Right cardiac atrium (tissue), 5 donors: Measurements from ENCODE around the gene AK1. TPM values are rescaled to one million over a fixed set of nuclear protein-coding genes. Genes with fewer than 3 reads are reported as not detected.
"Not testable (repeated sequence)": the region's sequence is repeated elsewhere in the genome, so short reads cannot be mapped to it uniquely, and the experiment has no call there.

Experiments
- ATAC-seq, 2 donors: fragments of 200-7000 bp; cut with Tn5 transposase; one replicate each; pipeline versions ENCODE4 v1.8.0 to v1.9.1; 2020; ENCODE audit warnings: moderate library complexity in 2 of 2, mild to moderate bottlenecking in 1 of 2
- DNase-seq, 3 donors: peaks; one replicate each; pipeline ENCODE4 v3.0.0-alpha.2; 2020
- H3K27ac ChIP-seq: one replicate; pipeline ENCODE4 v1.5.1; 2013; ENCODE audit warnings: mild to moderate bottlenecking, low read length, control low read depth, moderate library complexity
- H3K27me3 ChIP-seq: one replicate; pipeline ENCODE4 v1.6.1; 2013; ENCODE audit not compliant: control insufficient read depth, insufficient read depth
- H3K4me1 ChIP-seq: one replicate; pipeline ENCODE4 v1.6.1; 2013; ENCODE audit warnings: low read length; ENCODE audit not compliant: control insufficient read depth, insufficient read depth
- H3K4me3 ChIP-seq: one replicate; pipeline ENCODE4 v1.5.1; 2013; ENCODE audit warnings: low read length, control low read depth
- H3K9me3 ChIP-seq: one replicate; pipeline ENCODE4 v1.6.1; 2013; ENCODE audit warnings: low read length; ENCODE audit not compliant: control insufficient read depth
- WGBS: extraction: QIAGEN DNeasy Blood & Tissue Kit; methylation state at CpG from one replicate; pipeline ENCODE4 v1.1.7; 2013; 5-methylcytosine and 5-hydroxymethylcytosine counted together
- intact Hi-C, 4 donors: fragments of 100-400 bp; cut with DNase I; formaldehyde crosslinking; loops; one replicate each; pipeline versions ENCODE4 v1.11.0 to v1.14.0; 2022 to 2023
- polyA plus RNA-seq: library from polyadenylated mRNA; stranded (reverse); fragments of 200-250 nt; gene quantifications from one replicate; pipeline ENCODE4 v1.2.3, GENCODE V29; 2013
- total RNA-seq, 4 donors: library from RNA; stranded (reverse); fragmentation: NEBNext Ultra II Directional; extraction: Animal tissue kit (Norgen Biotek cat#: 25700); gene quantifications; one replicate each; pipeline ENCODE4 v1.2.1, GENCODE V29; 2021
- donor health status: healthy with polysubstance abuse.
- donor health status: DM: no; HTN: yes; CAD: no.
- donor health status: DM: no; HTN: no; CAD: no.
- donor health status: DM: no; HTN: yes; CAD: no; lungs with severe emphysema.
- donor health status: DM: yes; HTN: yes; CAD: no.

AK1 gene
- total and polyA plus RNA-seq, 5 donors, result 630 to 811 (median 666) TPM

DNA sequence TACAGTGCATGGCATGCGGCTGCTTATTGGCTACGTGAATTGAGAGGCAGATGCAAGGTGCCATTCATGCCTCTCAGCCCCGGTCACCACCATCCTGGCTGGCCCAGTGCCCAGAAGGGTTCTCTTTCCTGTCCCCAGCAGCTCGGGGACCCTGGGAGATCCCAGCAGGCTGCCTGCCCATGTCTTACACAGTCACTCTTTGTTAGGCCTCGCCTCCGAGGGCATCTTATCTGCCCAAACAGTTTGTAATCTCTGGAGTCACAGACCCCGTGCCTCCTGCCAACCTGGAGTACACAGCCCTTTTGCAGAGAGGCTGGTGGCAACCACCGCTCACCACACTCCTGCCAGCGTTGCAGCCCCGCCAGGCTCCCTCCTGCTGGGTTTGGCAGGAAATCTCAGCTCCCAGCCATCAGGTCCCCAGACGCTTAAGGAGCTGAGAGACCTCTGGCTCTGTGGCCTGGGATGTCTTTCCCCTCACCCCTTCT lies 7.0 kb upstream of the AK1 start:
- ATAC-seq (peak; percentile 32 to 60), DNase-seq (peak; percentile 65 to 85 (median 79))
- Histone ChIP-seq H3K9me3 (no peaks in the 10 kb centered on the region), H3K4me1 (peaks cover 8% of the 10 kb centered on the region), H3K4me3 (no peak overlapping the region), H3K27me3 (no peaks in the 10 kb centered on the region), H3K27ac (peak overlapping the region; percentile 2)
- intact Hi-C loops, result loop anchor here in 1 of 4 donors (5.0 kb wide), 1 partner anchor 33 kb away; the partner anchor contains the start of gene ST6GALNAC4
- 24% methylated on average over 11 of the region's 11 CpGs for WGBS

DNA sequence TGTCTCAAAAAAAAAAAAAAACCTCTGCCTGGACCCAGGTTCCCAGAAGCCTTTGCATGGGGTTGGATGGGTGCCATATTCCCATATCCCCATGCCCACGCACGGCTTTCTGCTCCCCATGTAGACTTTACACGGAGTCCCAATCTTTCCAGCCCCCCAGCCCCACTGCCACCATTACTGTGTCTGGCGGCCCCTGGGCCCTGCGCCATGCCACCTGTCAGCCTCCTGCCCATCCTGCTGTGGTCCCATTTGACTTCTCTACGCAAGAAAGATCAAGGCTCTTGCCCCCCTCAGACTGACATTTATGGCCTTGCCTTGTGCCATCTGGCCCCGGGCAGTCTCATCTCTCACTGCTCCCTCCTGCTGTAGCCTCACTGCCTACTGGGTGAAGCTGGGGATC lies 6.5 kb upstream of the AK1 start:
- peaks cover 8% of the 10 kb centered on the region for H3K4me1 ChIP-seq
- H3K4me3 ChIP-seq, result no peak overlapping the region
- WGBS, result 78% methylated on average over 7 of the region's 7 CpGs
- DNase-seq (peak in 2 of 3 donors; percentile 46 to 49), ATAC-seq (peak; percentile 3 to 20)
- no peak overlapping the region for H3K27ac ChIP-seq
- intact Hi-C loops, result loop anchor here in 1 of 4 donors (5.0 kb wide), 1 partner anchor 33 kb away; the partner anchor contains the start of gene ST6GALNAC4
- no peaks in the 10 kb centered on the region for H3K27me3 ChIP-seq
- H3K9me3 ChIP-seq, result no peaks in the 10 kb centered on the region

DNA sequence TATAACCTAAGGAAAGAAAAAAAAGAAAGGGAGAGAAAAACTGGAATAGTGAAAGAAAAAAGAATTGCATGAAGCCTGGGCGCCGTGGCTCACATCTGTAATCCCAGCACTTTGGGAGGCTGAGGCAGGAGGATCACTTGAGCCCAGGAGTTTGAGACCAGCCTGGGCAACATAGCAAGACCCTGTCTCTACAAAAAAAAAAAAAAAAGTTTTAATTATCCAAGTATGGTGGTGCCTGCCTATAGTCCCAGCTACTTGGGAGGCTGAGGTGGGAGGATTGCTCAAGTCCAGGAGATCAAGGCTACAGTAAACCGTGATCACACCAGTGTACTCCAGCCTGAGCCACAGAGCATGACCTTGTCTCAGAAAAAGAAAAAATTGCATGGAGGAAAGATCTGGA lies 4.2 kb upstream of the AK1 start:
- peak in 1 of 3 donors; percentile 2 for DNase-seq
- not testable (repeated sequence) for H3K9me3 ChIP-seq, H3K4me3 ChIP-seq, H3K27me3 ChIP-seq, ATAC-seq, H3K4me1 ChIP-seq, H3K27ac ChIP-seq
- intact Hi-C loops, result loop anchor here in 1 of 4 donors (5.0 kb wide), 1 partner anchor 36 kb away; the partner anchor contains the start of gene ST6GALNAC4
- WGBS, result 93% methylated on average over 3 of the region's 3 CpGs

- ATAC-seq (no peak), DNase-seq (no peak)
- intact Hi-C loops, result loop anchor here in 1 of 4 donors (5.0 kb wide), 1 partner anchor 37 kb away; the partner anchor contains the start of gene ST6GALNAC4
- peaks cover 15% of the 10 kb centered on the region for H3K4me1 ChIP-seq
- no peaks in the 10 kb centered on the region for H3K27me3 ChIP-seq
- H3K9me3 ChIP-seq, result no peaks in the 10 kb centered on the region
- H3K4me3 ChIP-seq, result no peak overlapping the region
- no peak overlapping the region for H3K27ac ChIP-seq
- 75% methylated on average over 8 of the region's 8 CpGs for WGBS
Observed at GRCh38 chr9:127880143-127880542, 2.7 kb upstream of the AK1 start.

DNA sequence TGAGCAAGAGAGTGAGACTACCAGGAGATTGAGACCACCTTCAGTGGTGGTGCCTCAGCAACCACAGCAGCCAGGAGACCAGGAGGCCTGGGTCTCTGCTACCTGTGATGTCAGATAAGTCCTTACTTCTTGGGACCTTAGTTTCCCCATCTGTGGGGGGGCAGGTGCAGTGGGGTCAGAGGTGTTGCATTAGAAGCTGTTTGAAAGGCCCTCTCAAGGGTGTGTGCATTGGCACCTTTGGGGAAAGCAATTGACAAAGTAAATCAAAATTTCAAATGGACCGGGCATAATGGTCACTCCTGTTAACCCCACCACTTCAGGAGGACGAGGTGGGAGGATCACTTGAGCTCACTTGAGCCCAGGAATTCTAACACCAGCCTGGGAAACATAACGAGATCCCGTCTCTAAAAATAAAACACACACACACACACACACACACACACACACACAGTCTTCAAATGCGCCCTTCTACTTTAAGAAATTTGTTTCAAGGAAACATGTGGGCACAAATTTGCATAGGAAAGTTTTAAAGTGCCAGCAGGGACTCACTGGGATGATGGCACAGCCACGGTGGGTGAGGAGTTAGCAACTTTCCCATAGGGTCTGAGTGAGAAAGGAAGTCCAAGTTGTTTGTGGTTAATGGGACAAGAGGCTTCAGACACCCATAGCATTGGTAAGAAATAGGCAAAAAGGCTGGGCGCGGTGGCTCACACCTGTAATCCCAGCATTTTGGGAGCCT lies 1.3 kb upstream of the AK1 start:
- Histone ChIP-seq H3K27me3 (no peaks in the 10 kb centered on the region), H3K4me3 (no peak overlapping the region), H3K27ac (no peak overlapping the region), H3K4me1 (peaks cover 12% of the 10 kb centered on the region), H3K9me3 (no peaks in the 10 kb centered on the region)
- DNase-seq (peak in 2 of 3 donors; percentile 25 to 26), ATAC-seq (no peak)
- intact Hi-C loops, result loop anchor here in 3 of 4 donors (10.0 kb wide), 2 partner anchors 74 to 144 kb away; partner anchors contain the start of genes FPGS (in 2 of the 3) and TOR2A (in 2 of the 3)
- 63% methylated on average over 8 of the region's 8 CpGs for WGBS

DNA sequence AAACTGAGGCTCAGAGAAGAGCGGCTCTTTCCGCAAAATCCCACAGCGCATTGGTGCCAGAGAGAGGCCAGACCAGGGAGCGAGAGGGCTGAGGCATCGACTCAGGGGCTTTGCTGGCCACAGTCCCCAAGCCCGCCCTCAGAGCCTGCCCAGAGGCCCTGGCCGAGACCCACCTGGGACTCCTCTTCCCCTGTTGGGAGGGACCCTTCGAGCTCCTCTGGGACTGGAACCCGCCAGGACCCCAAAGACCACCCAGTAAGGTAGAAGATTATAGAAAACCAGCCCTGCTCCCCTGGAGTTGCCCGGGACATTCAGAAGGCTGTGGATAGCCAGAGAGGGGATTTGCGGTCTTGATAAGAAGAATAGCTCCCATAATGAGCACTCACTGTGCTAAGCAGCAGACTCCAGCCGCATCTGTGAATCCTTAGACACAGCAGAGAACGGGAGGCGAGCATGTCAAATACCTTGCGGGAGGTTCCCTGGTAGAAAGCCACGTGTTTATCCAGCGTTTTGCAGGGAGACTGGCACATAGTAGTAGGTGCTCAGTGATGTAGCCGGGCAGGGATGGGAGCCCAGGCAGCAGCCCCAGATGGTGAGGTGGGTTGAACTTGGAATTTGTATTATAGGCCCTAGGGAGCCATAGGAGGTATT lies 651 bp upstream of the AK1 start:
- H3K4me1 ChIP-seq, result peaks cover 12% of the 10 kb centered on the region
- ATAC-seq, result peak in 1 of 2 donors; percentile 0

DNA sequence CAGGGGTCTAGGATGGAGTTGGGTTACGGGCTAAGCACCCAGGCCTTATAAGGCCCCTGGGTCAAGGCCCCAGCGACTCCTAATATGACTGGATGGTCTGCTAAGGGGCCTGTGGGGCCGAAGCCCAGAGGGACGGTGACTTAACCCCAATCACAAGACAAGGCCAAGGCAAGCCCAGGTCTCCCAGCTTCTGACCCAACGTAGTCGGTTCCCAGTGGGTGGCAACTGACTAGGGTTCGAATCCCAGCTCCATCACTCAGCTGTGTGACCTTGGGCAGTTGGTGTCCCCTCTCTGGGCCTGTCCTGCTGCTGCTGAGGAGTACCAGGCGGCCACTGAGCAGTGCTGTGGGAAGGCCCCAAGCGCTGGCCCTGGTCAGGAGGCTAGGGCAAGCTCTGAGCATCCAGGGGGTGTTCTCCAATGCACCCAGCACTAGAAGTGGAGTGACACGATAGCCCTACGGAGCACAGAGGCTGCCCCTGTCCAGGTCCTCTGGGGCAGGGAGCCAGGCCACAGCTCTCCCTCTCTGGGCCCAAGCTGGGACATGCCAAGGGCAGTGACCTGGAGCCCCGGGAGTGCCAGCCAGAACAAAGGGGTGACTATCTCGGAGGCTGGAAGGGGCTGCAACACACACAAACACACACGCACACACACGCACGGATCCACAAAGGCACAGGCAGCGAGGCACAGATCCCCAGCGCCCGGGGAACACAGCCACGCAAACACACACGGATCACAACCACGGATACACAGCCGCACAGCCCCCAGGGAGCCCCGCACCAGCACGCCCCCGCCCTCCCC lies 512 bp downstream of the AK1 start:
- ATAC-seq (peak; percentile 10 to 17), DNase-seq (peak; percentile 56 to 80 (median 80))
- Histone ChIP-seq H3K27ac (peak overlapping the region; percentile 86), H3K4me1 (peaks cover 12% of the 10 kb centered on the region), H3K9me3 (no peaks in the 10 kb centered on the region), H3K27me3 (no peaks in the 10 kb centered on the region), H3K4me3 (peak overlapping the region; percentile 80)
- intact Hi-C loops, result loop anchor here in 3 of 4 donors (2.0 to 10.0 kb wide), 3 partner anchors 40 to 142 kb away; partner anchors contain the start of genes FPGS (in 2 of the 3), TOR2A (in 2 of the 3) and ST6GALNAC4 (in 1 of the 3)
- WGBS, result 20% methylated on average over 26 of the region's 26 CpGs

More for the DNA sequence above, 651 bp upstream of the AK1 start:
- intact Hi-C loops, result loop anchor here in 3 of 4 donors (10.0 kb wide), 2 partner anchors 73 to 143 kb away; partner anchors contain the start of genes FPGS (in 2 of the 3) and TOR2A (in 2 of the 3)
- peak overlapping the region; percentile 80 for H3K4me3 ChIP-seq
- H3K27me3 ChIP-seq, result no peaks in the 10 kb centered on the region
- H3K27ac ChIP-seq, result peak overlapping the region; percentile 55
- peak in 2 of 3 donors; percentile 57 to 69 for DNase-seq
- no peaks in the 10 kb centered on the region for H3K9me3 ChIP-seq
- WGBS, result 28% methylated on average over 18 of the region's 18 CpGs

DNA sequence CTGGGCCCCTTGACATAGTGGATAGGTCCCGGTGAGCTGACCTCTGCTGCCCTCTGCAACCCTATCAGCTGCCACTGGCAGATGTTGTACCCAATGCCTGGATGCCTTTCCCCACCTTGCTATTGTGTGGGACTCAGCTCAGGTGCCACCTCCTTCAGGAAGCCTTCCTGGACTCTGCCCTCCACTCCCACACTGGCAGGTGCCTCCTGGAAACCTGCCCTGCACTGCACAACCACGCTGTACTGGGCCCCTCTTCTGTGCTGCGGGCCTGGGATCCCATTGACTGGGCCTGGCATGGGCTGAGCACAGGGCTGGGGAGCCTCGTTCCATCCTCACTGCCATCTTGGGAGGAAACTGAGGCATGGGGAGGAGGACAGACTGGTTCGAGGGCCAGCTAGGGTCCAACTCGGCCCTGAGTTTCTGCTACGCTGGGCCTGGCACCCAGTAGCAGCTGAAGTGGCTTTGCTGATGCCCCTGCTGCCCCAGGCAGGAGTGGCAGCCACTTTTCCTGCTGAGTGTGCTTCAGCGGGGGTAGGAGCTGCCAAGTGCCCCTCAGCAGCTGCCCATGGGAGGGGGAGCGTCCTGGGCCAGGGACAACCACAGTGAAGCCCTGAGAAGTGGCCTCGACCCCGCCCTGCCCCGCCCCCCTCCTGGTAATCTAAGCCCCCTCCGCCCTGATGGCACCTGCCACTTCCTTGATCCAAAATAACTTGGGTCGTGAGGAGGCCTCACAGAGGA lies 1.3 kb downstream of the AK1 start:
- Histone ChIP-seq H3K4me3 (peak overlapping the region; percentile 80), H3K4me1 (peaks cover 12% of the 10 kb centered on the region), H3K27ac (peak overlapping the region; percentile 86), H3K9me3 (no peaks in the 10 kb centered on the region), H3K27me3 (no peaks in the 10 kb centered on the region)
- DNase-seq (peak in 2 of 3 donors; percentile 53 to 69), ATAC-seq (no peak)
- intact Hi-C loops, result loop anchor here in 3 of 4 donors (2.0 to 10.0 kb wide), 3 partner anchors 41 to 141 kb away; partner anchors contain the start of genes FPGS (in 2 of the 3), TOR2A (in 2 of the 3) and ST6GALNAC4 (in 1 of the 3)
- WGBS, result 54% methylated on average over 14 of the region's 14 CpGs

DNA sequence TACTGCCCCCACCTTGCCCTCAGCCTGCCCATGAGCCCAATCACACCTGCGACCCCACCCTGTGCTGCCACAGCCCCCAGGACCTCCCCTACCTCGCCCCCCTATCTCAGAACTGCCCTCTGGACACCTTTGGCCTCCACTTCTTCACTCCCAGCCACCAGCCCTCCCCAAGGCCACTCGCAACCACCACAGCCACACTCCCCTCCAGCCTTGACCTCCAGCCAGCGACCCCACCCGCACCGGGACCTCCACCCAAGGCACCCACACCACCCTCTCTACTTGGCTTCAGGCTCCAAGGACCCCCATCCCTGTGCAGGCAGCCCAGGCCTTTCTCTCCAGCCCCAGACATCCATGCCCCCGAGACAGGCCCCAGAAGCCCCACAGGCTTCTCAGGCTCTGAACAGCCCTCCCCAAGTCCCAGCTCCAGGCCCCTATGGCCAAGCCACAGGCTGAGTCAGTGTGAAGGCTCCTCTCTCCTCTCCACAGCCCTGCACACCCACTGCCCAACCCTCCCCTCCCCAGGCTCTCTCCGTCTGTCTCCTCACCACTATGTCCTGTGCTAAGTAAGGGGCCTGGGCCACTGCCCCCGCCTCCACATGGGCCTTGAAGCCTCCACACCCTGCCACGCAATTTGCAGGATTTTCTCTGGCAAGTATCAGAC lies 2.0 kb downstream of the AK1 start:
- intact Hi-C loops, result loop anchor here in 3 of 4 donors (10.0 kb wide), 2 partner anchors 71 to 141 kb away; partner anchors contain the start of genes FPGS (in 2 of the 3) and TOR2A (in 2 of the 3)
- no peaks in the 10 kb centered on the region for H3K27me3 ChIP-seq
- peaks cover 12% of the 10 kb centered on the region for H3K4me1 ChIP-seq
- H3K9me3 ChIP-seq, result no peaks in the 10 kb centered on the region
- WGBS, result 59% methylated on average over 10 of the region's 10 CpGs
- peak in 2 of 3 donors; percentile 59 to 66 for DNase-seq
- peak; percentile 3 to 13 for ATAC-seq
- H3K4me3 ChIP-seq, result peak overlapping the region; percentile 80
- peak overlapping the region; percentile 65 for H3K27ac ChIP-seq
